Regular cardiac myocyte (primary cell): Measurements from ENCODE around the gene OR51I2. TPM values are rescaled to one million over a fixed set of nuclear protein-coding genes. Genes with fewer than 3 reads are reported as not detected.

Source experiments
- total RNA-seq: library from RNA; depleted of rRNA; stranded (reverse); fragments of >200 nt; gene quantifications from 2 replicates; pipeline ENCODE4 v1.2.3, GENCODE V29; 2014

The OR51I2 gene, protein sequence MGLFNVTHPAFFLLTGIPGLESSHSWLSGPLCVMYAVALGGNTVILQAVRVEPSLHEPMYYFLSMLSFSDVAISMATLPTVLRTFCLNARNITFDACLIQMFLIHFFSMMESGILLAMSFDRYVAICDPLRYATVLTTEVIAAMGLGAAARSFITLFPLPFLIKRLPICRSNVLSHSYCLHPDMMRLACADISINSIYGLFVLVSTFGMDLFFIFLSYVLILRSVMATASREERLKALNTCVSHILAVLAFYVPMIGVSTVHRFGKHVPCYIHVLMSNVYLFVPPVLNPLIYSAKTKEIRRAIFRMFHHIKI
- total RNA-seq, result not detected in 2 replicates

DNA sequence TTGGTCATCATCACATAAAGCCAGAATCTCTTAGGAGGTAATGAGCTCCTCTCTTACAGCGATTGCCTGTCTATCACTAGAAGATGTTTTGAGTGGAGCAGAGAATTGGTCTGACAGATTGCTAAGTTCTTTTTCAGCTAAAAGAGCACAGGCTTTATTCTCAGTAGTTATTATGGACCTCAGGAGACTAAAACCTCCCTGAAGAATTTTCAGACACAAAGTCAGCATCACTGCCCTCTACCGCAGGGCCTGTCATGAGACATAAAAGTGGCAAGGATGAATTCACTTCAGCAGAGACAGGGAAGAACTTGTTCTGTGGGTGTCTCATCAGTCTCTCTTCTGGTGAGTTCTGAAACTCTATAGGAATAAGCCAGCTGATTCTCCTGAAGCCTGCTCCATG lies at the start of gene OR51I2:
Gene OR51I2 (plus strand): TSS at position 301 of the 400 bp plus-strand sequence. CDS start 4,166 bp downstream, outside the sequence.

DNA sequence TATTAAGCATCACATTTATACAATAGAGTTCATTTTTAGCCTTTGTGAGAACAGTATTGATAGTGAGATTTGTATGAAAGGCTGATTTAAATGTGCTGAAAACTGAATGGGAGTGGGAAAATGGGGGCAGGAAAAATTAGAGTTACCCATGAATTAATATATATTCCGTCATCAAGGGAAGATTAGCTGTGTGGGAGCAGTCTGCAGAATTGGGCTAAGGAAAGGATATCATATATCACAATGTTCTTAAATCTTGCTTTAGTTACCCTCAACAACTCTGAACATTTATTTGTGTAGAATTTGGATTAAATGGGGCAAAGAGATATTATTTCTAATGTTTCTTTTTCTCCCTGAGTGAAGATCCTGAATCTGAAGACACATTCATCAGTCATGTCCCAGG lies 27.3 kb upstream of the OR51I2 start, which contains the start of gene OR51Q1:
Gene OR51Q1 (plus strand): TSS at position 301 of the 400 bp plus-strand sequence. CDS start 90 bp downstream, at position 391.

DNA sequence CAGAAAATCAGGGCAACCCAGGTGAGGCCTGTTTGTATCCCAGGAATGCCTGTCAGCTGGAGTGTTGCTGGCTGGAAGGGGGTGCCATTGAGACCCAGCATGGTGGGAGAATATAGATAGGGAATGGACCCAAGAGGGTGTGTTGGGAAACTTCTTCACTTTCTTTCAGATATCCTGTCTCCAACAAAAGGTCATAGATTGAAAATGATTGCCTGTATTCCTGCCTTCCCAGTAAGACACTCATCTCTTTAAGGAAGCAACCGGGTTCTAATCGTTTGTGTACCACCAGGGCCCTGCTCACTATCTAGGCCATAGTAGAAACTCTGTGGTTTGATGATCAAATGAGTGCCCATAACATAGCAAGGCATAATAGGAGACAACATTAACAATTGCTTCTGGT lies 7.7 kb upstream of the OR51I2 start, which contains the start of gene OR51I1:
Gene OR51I1 (minus strand): TSS at position 101 of the 400 bp plus-strand sequence. CDS start 0 bp downstream, at position 101.

DNA sequence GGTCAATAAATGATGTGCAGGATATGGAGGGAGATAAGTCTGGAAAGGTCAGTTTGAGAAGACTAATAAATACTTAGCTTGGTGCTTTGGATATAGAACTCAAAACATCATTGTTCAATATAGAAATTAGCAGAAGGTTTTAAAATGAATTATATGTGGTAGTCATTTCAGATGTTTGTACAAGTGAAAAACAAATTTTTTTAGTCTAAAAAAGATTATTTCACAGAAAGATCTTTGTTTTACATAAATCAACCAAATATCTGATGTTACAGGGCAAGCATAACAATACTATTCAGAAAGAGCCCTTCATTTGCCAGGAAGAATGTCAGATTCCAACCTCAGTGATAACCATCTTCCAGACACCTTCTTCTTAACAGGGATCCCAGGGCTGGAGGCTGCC lies 39.3 kb downstream of the OR51I2 start, which contains the start of gene OR52D1:
Gene OR52D1 (plus strand): TSS at position 301 of the 400 bp plus-strand sequence. CDS start 22 bp downstream, at position 323.

Other genes starting within 250 kb of the OR51I2 start
- not detected in 2 replicates for gene OR51V1, start 248.6 kb upstream of the OR51I2 start, total RNA-seq
- gene HBB, start 222.3 kb upstream of the OR51I2 start, total RNA-seq, result not detected in 2 replicates
- gene HBD, start 214.8 kb upstream of the OR51I2 start, total RNA-seq, result 0.19 TPM in 1 of 2 replicates, not detected in the other
- not detected in 2 replicates for gene HBG1, start 199.5 kb upstream of the OR51I2 start, total RNA-seq
- gene HBG2, start 194.5 kb upstream of the OR51I2 start, total RNA-seq, result not detected in 2 replicates
- not detected in 2 replicates for gene HBE1, start 179.4 kb upstream of the OR51I2 start, total RNA-seq
- gene OR51B4, start 147.4 kb upstream of the OR51I2 start, total RNA-seq, result not detected in 2 replicates
- 0.28 TPM in 1 of 2 replicates, not detected in the other for gene OR51B2, start 125.0 kb upstream of the OR51I2 start, total RNA-seq
- gene OR51B5, start 105.8 kb upstream of the OR51I2 start, total RNA-seq, result 0.28 TPM in 1 of 2 replicates, not detected in the other
- not detected in 2 replicates for gene OR51B6, start 97.8 kb upstream of the OR51I2 start, total RNA-seq
- not detected in 2 replicates for gene OR51M1, start 65.5 kb upstream of the OR51I2 start, total RNA-seq
- not detected in 2 replicates for gene OR51Q1, start 27.2 kb upstream of the OR51I2 start, total RNA-seq
- 0.28 TPM in 1 of 2 replicates, not detected in the other for gene OR51I1, start 7.8 kb upstream of the OR51I2 start, total RNA-seq
- gene OR52D1, start 39.4 kb downstream of the OR51I2 start, total RNA-seq, result not detected in 2 replicates
- not detected in 2 replicates for gene UBQLN3, start 60.6 kb downstream of the OR51I2 start, total RNA-seq
- gene UBQLNL, start 67.4 kb downstream of the OR51I2 start, total RNA-seq, result under 0.01 TPM in 1 of 2 replicates, not detected in the other
- 0.19 and 0.56 TPM in 2 replicates for gene OR52H1, start 99.2 kb downstream of the OR51I2 start, total RNA-seq
- gene OR52B6, start 131.6 kb downstream of the OR51I2 start, total RNA-seq, result not detected in 2 replicates
- gene TRIM6, start 147.3 kb downstream of the OR51I2 start, total RNA-seq, result 2.8 and 5.2 TPM in 2 replicates
- 8.6 and 13.2 TPM in 2 replicates for gene TRIM34, start 175.7 kb downstream of the OR51I2 start, total RNA-seq
- gene TRIM5, start 235.8 kb downstream of the OR51I2 start, total RNA-seq, result 42.2 and 49.3 TPM in 2 replicates
- 68.2 and 177 TPM in 2 replicates for gene TRIM22, start 240.5 kb downstream of the OR51I2 start, total RNA-seq